IPS DF 6.9 (cell line): ENCODE results near the gene BNIP1.
"Not testable (repeated sequence)": the region's sequence is repeated elsewhere in the genome, so short reads cannot be mapped to it uniquely, and the experiment has no call there.

Experiments
- DNase-seq: peaks from one replicate; pipeline ENCODE4 v3.0.0-alpha.2; 2013; ENCODE audit warnings: low read depth, low spot score
- H3K27ac ChIP-seq: one replicate; pipeline ENCODE4 v1.5.1; 2013; ENCODE audit warnings: low read length, control low read depth
- H3K27me3 ChIP-seq: 2 replicates; pipeline ENCODE4 v1.6.1; 2013; ENCODE audit warnings: mild to moderate bottlenecking, low read length; ENCODE audit not compliant: control insufficient read depth, insufficient read depth
- H3K36me3 ChIP-seq: 2 replicates; pipeline ENCODE4 v1.6.1; 2013; ENCODE audit warnings: low read length; ENCODE audit not compliant: control insufficient read depth, insufficient read depth
- H3K4me1 ChIP-seq: 2 replicates; pipeline ENCODE4 v1.6.1; 2013; ENCODE audit warnings: low read length; ENCODE audit not compliant: control insufficient read depth, insufficient read depth
- H3K4me3 ChIP-seq: 2 replicates; pipeline ENCODE4 v1.5.1; 2013; ENCODE audit warnings: mild to moderate bottlenecking, low read length
- H3K9me3 ChIP-seq: 2 replicates; pipeline ENCODE4 v1.6.1; 2013; ENCODE audit warnings: low read length, inconsistent platforms; ENCODE audit not compliant: control insufficient read depth, insufficient read depth
- WGBS: extraction: QIAGEN DNeasy Blood & Tissue Kit; methylation state at CpG from one replicate; pipeline ENCODE4 v1.1.7; 2013; ENCODE audit warnings: mixed read lengths, missing lambda C conversion rate; ENCODE audit not compliant: insufficient read length, insufficient coverage; 5-methylcytosine and 5-hydroxymethylcytosine counted together

Gene BNIP1

GRCh38 chr5:173144200-173145176 lies at the start of gene BNIP1:
TSS of gene BNIP1 (plus strand) at chr5:173144531. CDS start at chr5:173144546, 15 bp downstream.
- no CpG with 5 or more reads among the region's 48 CpGs for WGBS
- Histone ChIP-seq H3K27me3 (no peaks in the 10 kb centered on the region), H3K4me3 (peak within 1 kb of the TSS; percentile 83; the same call in 1 of the 2 replicates), H3K9me3 (no peaks in the 10 kb centered on the region), H3K4me1 (no peaks in the 10 kb centered on the region; the same call in 1 of the 2 replicates), H3K27ac (no peak within 1 kb of the TSS), H3K36me3 (no peaks in the 10 kb centered on the region)
- peak; percentile 96 for DNase-seq

DNA sequence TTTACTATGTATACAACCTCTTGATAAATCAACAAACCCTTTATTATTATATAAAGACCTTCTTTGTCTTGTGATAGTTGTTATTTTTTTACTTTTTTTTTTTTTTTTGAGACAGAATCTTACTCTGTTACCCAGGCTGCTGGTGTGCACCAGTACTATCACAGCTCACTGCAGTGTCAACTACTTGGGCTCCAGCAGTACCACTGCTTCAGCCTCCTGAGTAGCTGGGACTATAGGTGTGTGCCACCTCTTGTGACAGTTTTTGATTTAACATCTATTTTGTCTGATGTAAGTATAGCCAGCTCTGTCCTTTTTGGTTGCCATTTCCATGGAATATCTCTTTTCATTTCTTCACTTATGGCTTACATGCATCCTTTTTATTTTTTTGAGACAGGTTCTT lies 45.5 kb upstream of the BNIP1 start:
- Histone ChIP-seq H3K9me3 (no peaks in the 10 kb centered on the region), H3K36me3 (no peaks in the 10 kb centered on the region), H3K4me1 (no peaks in the 10 kb centered on the region), H3K4me3 (no peak overlapping the region), H3K27me3 (no peaks in the 10 kb centered on the region), H3K27ac (no peak overlapping the region)
- no peak for DNase-seq

- H3K9me3 ChIP-seq: no peaks in the 10 kb centered on the region
- no peak overlapping the region for H3K27ac ChIP-seq
- no peaks in the 10 kb centered on the region for H3K4me1 ChIP-seq
- no peaks in the 10 kb centered on the region for H3K27me3 ChIP-seq
- WGBS: no CpG with 5 or more reads among the region's 1 CpG
- no peak overlapping the region for H3K4me3 ChIP-seq
- DNase-seq: no peak
- no peaks in the 10 kb centered on the region for H3K36me3 ChIP-seq
Observed at GRCh38 chr5:173099461-173099860, 44.9 kb upstream of the BNIP1 start.

DNA sequence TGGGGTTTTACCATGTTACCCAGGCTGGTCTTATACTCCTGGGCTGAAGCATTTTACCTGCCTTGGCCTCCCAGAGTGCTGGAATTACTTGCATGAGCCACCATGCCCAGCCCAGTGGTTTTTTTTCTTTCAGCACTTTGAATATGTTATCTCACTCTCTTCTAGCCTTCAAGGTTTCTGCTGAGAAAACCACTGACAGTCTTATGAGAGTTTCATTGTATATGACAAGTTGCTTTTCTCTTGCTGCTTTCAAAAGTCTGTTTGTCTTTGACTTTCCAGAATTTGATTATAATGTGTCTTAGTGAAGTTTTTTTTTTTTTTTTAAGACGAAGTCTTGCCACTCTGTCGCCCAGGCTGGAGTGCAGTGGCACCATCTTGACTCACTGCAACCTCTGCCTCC lies 43.1 kb upstream of the BNIP1 start:
- no peaks in the 10 kb centered on the region for H3K36me3 ChIP-seq
- no peaks in the 10 kb centered on the region for H3K9me3 ChIP-seq
- H3K27ac ChIP-seq: no peak overlapping the region
- H3K27me3 ChIP-seq: no peaks in the 10 kb centered on the region
- no peaks in the 10 kb centered on the region for H3K4me1 ChIP-seq
- H3K4me3 ChIP-seq: no peak overlapping the region
- no CpG with 5 or more reads among the region's 2 CpGs for WGBS
- DNase-seq: no peak

DNA sequence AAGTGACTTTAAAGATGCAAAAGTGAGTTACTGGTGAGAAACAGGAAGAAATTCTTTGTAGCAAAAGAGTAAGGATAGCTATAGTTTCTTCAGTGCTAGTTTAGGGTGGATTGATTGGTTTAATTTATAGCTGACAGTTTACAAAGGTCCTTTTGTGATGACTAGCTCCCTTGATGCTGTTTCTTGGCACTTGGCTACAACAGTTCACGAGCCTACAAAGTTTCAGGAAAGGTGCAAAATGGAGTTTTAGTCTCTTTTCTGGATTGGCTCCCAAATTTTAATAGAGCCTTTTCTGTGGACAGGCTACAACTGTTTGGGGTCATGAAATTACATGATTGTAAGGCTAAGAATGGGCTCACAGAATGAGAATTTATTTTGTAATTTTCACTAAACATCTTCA lies 40.9 kb upstream of the BNIP1 start:
- no peak overlapping the region for H3K4me3 ChIP-seq
- no peaks in the 10 kb centered on the region for H3K27me3 ChIP-seq
- no peak overlapping the region for H3K27ac ChIP-seq
- no peaks in the 10 kb centered on the region for H3K36me3 ChIP-seq
- no peaks in the 10 kb centered on the region for H3K4me1 ChIP-seq
- no peaks in the 10 kb centered on the region for H3K9me3 ChIP-seq
- no CpG with 5 or more reads among the region's 1 CpG for WGBS
- no peak for DNase-seq

- Histone ChIP-seq H3K9me3 (no peaks in the 10 kb centered on the region), H3K36me3 (no peaks in the 10 kb centered on the region), H3K27me3 (0 out of 2 replicates have a peak, but pooled peaks cover 1% of the 10 kb centered on the region), H3K4me1 (peaks cover 1% of the 10 kb centered on the region; the same call in 1 of the 2 replicates), H3K4me3 (no peak overlapping the region), H3K27ac (no peak overlapping the region)
- DNase-seq: no peak
- 100% methylated on average over 1 of the region's 3 CpGs for WGBS
Observed at GRCh38 chr5:173108914-173109313, 35.4 kb upstream of the BNIP1 start.

GRCh38 chr5:173114536-173114935 lies 29.8 kb upstream of the BNIP1 start:
- H3K4me1 ChIP-seq: no peaks in the 10 kb centered on the region
- H3K36me3 ChIP-seq: no peaks in the 10 kb centered on the region
- no peak for DNase-seq
- no peaks in the 10 kb centered on the region for H3K9me3 ChIP-seq
- no peaks in the 10 kb centered on the region for H3K27me3 ChIP-seq
- no CpG with 5 or more reads among the region's 1 CpG for WGBS
- no peak overlapping the region for H3K27ac ChIP-seq
- H3K4me3 ChIP-seq: no peak overlapping the region

GRCh38 chr5:173119719-173120118 lies 24.6 kb upstream of the BNIP1 start:
- Histone ChIP-seq H3K27me3 (no peaks in the 10 kb centered on the region), H3K4me3 (no peak overlapping the region), H3K9me3 (no peaks in the 10 kb centered on the region), H3K27ac (no peak overlapping the region), H3K36me3 (no peaks in the 10 kb centered on the region), H3K4me1 (no peaks in the 10 kb centered on the region)
- no peak for DNase-seq
- no CpG with 5 or more reads among the region's 1 CpG for WGBS

GRCh38 chr5:173123416-173123815 lies 20.9 kb upstream of the BNIP1 start:
- Histone ChIP-seq H3K4me3 (no peak overlapping the region), H3K36me3 (no peaks in the 10 kb centered on the region), H3K4me1 (no peaks in the 10 kb centered on the region), H3K9me3 (no peaks in the 10 kb centered on the region), H3K27ac (no peak overlapping the region), H3K27me3 (no peaks in the 10 kb centered on the region)
- WGBS: no CpG with 5 or more reads among the region's 3 CpGs
- DNase-seq: no peak

DNA sequence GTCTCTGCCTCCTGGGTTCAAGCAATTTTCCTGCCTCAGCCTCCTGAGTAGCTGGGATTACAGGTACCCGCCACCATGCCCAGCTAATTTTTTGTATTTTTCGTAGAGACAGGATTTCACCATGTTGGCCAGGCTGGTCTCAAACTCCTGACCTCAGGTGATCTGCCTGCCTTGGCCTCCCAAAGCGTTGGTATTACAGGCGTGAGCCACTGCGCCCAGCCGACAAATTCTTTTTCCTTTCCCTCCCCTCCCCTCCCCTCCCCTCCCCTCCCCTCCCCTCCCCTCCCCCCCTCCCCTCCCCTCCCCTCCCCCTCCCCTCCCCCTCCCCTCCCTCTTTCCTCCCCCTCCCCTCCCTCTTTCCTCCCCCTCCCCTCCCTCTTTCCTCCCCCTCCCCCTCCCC lies 12.2 kb upstream of the BNIP1 start:
- not testable (repeated sequence) for DNase-seq, H3K27me3 ChIP-seq, H3K4me1 ChIP-seq, H3K27ac ChIP-seq, H3K4me3 ChIP-seq, H3K36me3 ChIP-seq, H3K9me3 ChIP-seq
- WGBS: no CpG with 5 or more reads among the region's 6 CpGs

GRCh38 chr5:173138707-173139106 lies 5.6 kb upstream of the BNIP1 start:
- Histone ChIP-seq H3K4me1 (no peaks in the 10 kb centered on the region; the same call in 1 of the 2 replicates), H3K27me3 (no peaks in the 10 kb centered on the region), H3K36me3 (no peaks in the 10 kb centered on the region), H3K4me3 (no peak overlapping the region), H3K27ac (no peak overlapping the region), H3K9me3 (no peaks in the 10 kb centered on the region)
- no peak for DNase-seq
- no CpG with 5 or more reads among the region's 3 CpGs for WGBS
